Stimulated activated CD8-positive, alpha-beta memory T cell treated with anti-CD3 and anti-CD28 coated beads, Interleukin-12 subunit alpha, Interleukin-12 subunit beta, amount 100 ng/mL, for 4 hours (primary cell): Measurements from ENCODE around the gene DNAJC30.

ENCODE experiments used
- DNase-seq: peaks from one replicate; pipeline ENCODE4 v3.0.0-alpha.2; 2020; ENCODE audit warnings: low read depth

The DNAJC30 gene

GRCh38 chr7:73707045-73707631 lies 23.9 kb upstream of the DNAJC30 start:
- DNase-seq, result no peak

- DNase-seq, result no peak
These were observed 23.1 kb upstream of the DNAJC30 start for GRCh38 chr7:73706126-73707044.

- DNase-seq, result no peak
These were observed 22.3 kb upstream of the DNAJC30 start for GRCh38 chr7:73705551-73705920.

GRCh38 chr7:73704640-73705550 lies 21.6 kb upstream of the DNAJC30 start:
- no peak for DNase-seq

- no peak for DNase-seq
These were observed 20.7 kb upstream of the DNAJC30 start for GRCh38 chr7:73703757-73704639.

GRCh38 chr7:73703225-73703624 lies 20.0 kb upstream of the DNAJC30 start:
- DNase-seq, result no peak

- DNase-seq, result no peak
These were observed 19.4 kb upstream of the DNAJC30 start for GRCh38 chr7:73702665-73703064.

- DNase-seq, result no peak
These were observed 19.0 kb upstream of the DNAJC30 start for GRCh38 chr7:73702226-73702625.

GRCh38 chr7:73701357-73701995 lies 18.2 kb upstream of the DNAJC30 start:
- no peak for DNase-seq

- DNase-seq, result no peak
These were observed 17.4 kb upstream of the DNAJC30 start for GRCh38 chr7:73700581-73701134.

- DNase-seq, result no peak
These were observed 16.8 kb upstream of the DNAJC30 start for GRCh38 chr7:73700069-73700423.

GRCh38 chr7:73699370-73700068 lies 16.3 kb upstream of the DNAJC30 start:
- DNase-seq, result no peak

- no peak for DNase-seq
These were observed 15.2 kb upstream of the DNAJC30 start for GRCh38 chr7:73698410-73698809.

- DNase-seq, result no peak
These were observed 13.1 kb upstream of the DNAJC30 start for GRCh38 chr7:73696372-73696771.

GRCh38 chr7:73690646-73691045 lies 7.4 kb upstream of the DNAJC30 start:
- no peak for DNase-seq

- DNase-seq, result no peak
These were observed 5.0 kb upstream of the DNAJC30 start for GRCh38 chr7:73688288-73688687.

GRCh38 chr7:73685311-73685710 lies 2.1 kb upstream of the DNAJC30 start:
- no peak for DNase-seq

- no peak for DNase-seq
These were observed 788 bp upstream of the DNAJC30 start for GRCh38 chr7:73683788-73684693.

GRCh38 chr7:73682745-73683055 lies 553 bp downstream of the DNAJC30 start:
- DNase-seq, result no peak
